SK-N-SH (cell line): ENCODE measurements around the gene INO80C. TPM values are rescaled to one million over a fixed set of nuclear protein-coding genes. Genes with fewer than 3 reads are reported as not detected.

Source experiments
- CTCF ChIA-PET: fragments of 300-600, 350-600 bp; formaldehyde crosslinking; extraction: SDS; loops from one replicate; lab custom pipeline; 2021; lab: Yijun Ruan, JAX
- POLR2A ChIA-PET: fragments of 350-600 bp; sonication (Branson Sonifier 250); formaldehyde crosslinking; extraction: SDS; loops from one replicate; lab custom pipeline; 2020; ENCODE audit warnings: antibody characterized with exemption, inconsistent platforms; lab: Yijun Ruan, JAX
- DNase-seq: peaks from one replicate; pipeline ENCODE4 v3.0.0; 2012
- H2AFZ ChIP-seq: fragments of 200-600 bp; sonication (generic); 2 replicates; pipeline ENCODE4 v1.8.1; 2016; ENCODE audit warnings: antibody characterized with exemption, mild to moderate bottlenecking, low read depth
- H3F3A ChIP-seq: fragments of 200-600 bp; sonication (generic); replicated peaks from 2 replicates; pipeline ENCODE3; 2016; ENCODE audit warnings: antibody characterized with exemption, mild to moderate bottlenecking; ENCODE audit not compliant: insufficient read depth
- H3K27ac ChIP-seq, 2 experiments: fragments of 200-500 bp in 1 of 2; fragments of 200-600 bp in 1 of 2; sonication (Bioruptor generic) in 1 of 2; sonication (generic), shearing (Covaris generic) in 1 of 2; 2 replicates each; pipeline versions ENCODE4 v1.5.1 to v1.6.1; 2014 to 2016; ENCODE audit warnings: low read depth in 2 of 2, inconsistent platforms in 1 of 2, low read length in 1 of 2, mild to moderate bottlenecking in 1 of 2, mixed read lengths in 1 of 2
- H3K27me3 ChIP-seq: fragments of 200-600 bp; sonication (generic), shearing (Covaris generic); 2 replicates; pipeline ENCODE4 v1.6.1; 2016; ENCODE audit warnings: mixed run types; ENCODE audit not compliant: insufficient read depth
- H3K36me3 ChIP-seq, 2 experiments: fragments of 200-500 bp in 1 of 2; fragments of 200-600 bp in 1 of 2; sonication (Bioruptor generic) in 1 of 2; sonication (generic) in 1 of 2; replicated peaks in 1 of 2; 2 replicates each; pipeline versions ENCODE3 to v1.5.1; 2014 to 2016; ENCODE audit warnings: low read length in 1 of 2, mild to moderate bottlenecking in 1 of 2; ENCODE audit not compliant: insufficient read depth in 2 of 2, control insufficient read depth in 1 of 2
- H3K4me1 ChIP-seq, 2 experiments: fragments of 200-500 bp in 1 of 2; fragments of 200-600 bp in 1 of 2; sonication (Bioruptor generic) in 1 of 2; sonication (generic), shearing (Covaris generic) in 1 of 2; 2 replicates each; pipeline versions ENCODE4 v1.5.1 to v1.6.1; 2014 to 2016; ENCODE audit warnings: low read depth in 1 of 2, low read length in 1 of 2, mixed run types in 1 of 2; ENCODE audit not compliant: insufficient read depth in 2 of 2, control insufficient read depth in 1 of 2
- H3K4me2 ChIP-seq: fragments of 200-600 bp; sonication (generic), shearing (Covaris generic); 2 replicates; pipeline ENCODE4 v1.6.1; 2017; ENCODE audit warnings: mixed run types
- H3K4me3 ChIP-seq, 2 experiments: fragments of 200-500 bp in 1 of 2; fragments of 200-600 bp in 1 of 2; sonication (Bioruptor generic) in 1 of 2; sonication (generic), shearing (Covaris generic) in 1 of 2; 2 replicates each; pipeline versions ENCODE4 v1.5.1 to v1.8.1; 2014 to 2016; ENCODE audit warnings: low read depth in 2 of 2, inconsistent platforms in 1 of 2, low read length in 1 of 2, mild to moderate bottlenecking in 1 of 2, mixed read lengths in 1 of 2, moderate library complexity in 1 of 2
- H3K79me2 ChIP-seq: fragments of 200-600 bp; sonication (generic); 2 replicates; pipeline ENCODE4 v1.8.1; 2017; ENCODE audit warnings: mild to moderate bottlenecking; ENCODE audit not compliant: insufficient read depth
- H3K9ac ChIP-seq: fragments of 200-600 bp; sonication (generic); 2 replicates; pipeline ENCODE4 v1.6.1; 2017; ENCODE audit warnings: mixed run types
- H3K9me2 ChIP-seq: fragments of 200-600 bp; sonication (generic); 2 replicates; pipeline ENCODE4 v1.6.1; 2017; ENCODE audit warnings: mixed run types
- H3K9me3 ChIP-seq: fragments of 200-600 bp; sonication (generic); 2 replicates; pipeline ENCODE4 v1.6.1; 2017; ENCODE audit warnings: mixed run types, mild to moderate bottlenecking, moderate library complexity
- H4K20me1 ChIP-seq: fragments of 200-600 bp; sonication (generic); 2 replicates; pipeline ENCODE4 v1.6.1; 2017; ENCODE audit warnings: mild to moderate bottlenecking, mixed run types; ENCODE audit not compliant: insufficient read depth
- CHD2 ChIP-seq: fragments of 150-350 bp; IDR thresholded peaks from 2 replicates; pipeline ENCODE4 v1.6.1; 2018; ENCODE audit warnings: low read length; ENCODE audit not compliant: partially characterized antibody
- EP300 ChIP-seq, 2 experiments: IDR thresholded peaks; 2 replicates each; pipeline versions ENCODE4 v1.4.0 to v1.6.1; 2012; ENCODE audit warnings: borderline replicate concordance in 1 of 2, low read depth in 1 of 2, low read length in 1 of 2
- FOSL2 ChIP-seq: IDR thresholded peaks from 2 replicates; pipeline ENCODE4 v1.4.0; 2012; ENCODE audit warnings: low read depth, mild to moderate bottlenecking, moderate library complexity, borderline replicate concordance
- FOXM1 ChIP-seq: IDR thresholded peaks from 2 replicates; pipeline ENCODE4 v1.4.0; 2012; ENCODE audit warnings: low read depth, mild to moderate bottlenecking
- JUND ChIP-seq: IDR thresholded peaks from 2 replicates; pipeline ENCODE4 v1.4.0; 2012
- MXI1 ChIP-seq: IDR thresholded peaks from 2 replicates; pipeline ENCODE4 v1.6.1; 2012; ENCODE audit warnings: mild to moderate bottlenecking, low read depth, low read length, improper control_type of control experiment
- NFIC ChIP-seq: IDR thresholded peaks from 2 replicates; pipeline ENCODE4 v1.4.0; 2012; ENCODE audit warnings: borderline replicate concordance
- POLR2AphosphoS5 ChIP-seq: IDR thresholded peaks from 2 replicates; pipeline ENCODE4 v1.6.1; 2012; ENCODE audit warnings: low read depth, low read length
- RCOR1 ChIP-seq: fragments of 150-350 bp; IDR thresholded peaks from 2 replicates; pipeline ENCODE4 v1.6.1; 2017; ENCODE audit warnings: antibody characterized with exemption, low read length
- SMC3 ChIP-seq: IDR thresholded peaks from 2 replicates; pipeline ENCODE4 v1.6.1; 2012; ENCODE audit warnings: low read depth, low read length, improper control_type of control experiment
- YY1 ChIP-seq: IDR thresholded peaks from 2 replicates; pipeline ENCODE4 v1.4.0; 2012; ENCODE audit warnings: low read depth, mild to moderate bottlenecking
- WGBS: methylation state at CpG from one replicate; pipeline ENCODE4 v1.1.6; 2017; ENCODE audit warnings: low lambda C conversion rate; 5-methylcytosine and 5-hydroxymethylcytosine counted together
- polyA plus RNA-seq, 3 experiments: library from polyadenylated mRNA; depleted of rRNA; stranded (reverse); fragments of >200 nt; gene quantifications; 2 replicates each; pipeline ENCODE4 v1.2.3, GENCODE V29; 2012
- TF ChIP-seq, protein P1 (sequence below): fragments of 200-600 bp; sonication (generic); IDR thresholded peaks from 2 replicates; pipeline ENCODE4 v1.6.1; 2017; ENCODE audit warnings: antibody characterized with exemption, mild to moderate bottlenecking, moderate library complexity
- TF ChIP-seq, protein P2 (sequence below): IDR thresholded peaks from 2 replicates; pipeline ENCODE4 v1.4.0; 2012; ENCODE audit warnings: low read depth, borderline replicate concordance
- TF ChIP-seq, protein P3 (sequence below): fragments of 150-350 bp; IDR thresholded peaks from 2 replicates; pipeline ENCODE4 v1.6.1; 2017; ENCODE audit warnings: antibody characterized with exemption, low read length, low read depth, borderline replicate concordance
- TF ChIP-seq, protein P4 (sequence below): fragments of 150-350 bp; IDR thresholded peaks from 2 replicates; pipeline ENCODE4 v1.6.1; 2016; ENCODE audit warnings: mild to moderate bottlenecking, low read depth, low read length
- TF ChIP-seq, protein P5 (sequence below): IDR thresholded peaks from 2 replicates; pipeline ENCODE4 v1.4.0; 2012; ENCODE audit warnings: low read depth, borderline replicate concordance

Gene INO80C
- polyA plus RNA-seq, 1 of the 3 experiments (the other 2 are of a cell fraction) = 17.0 TPM

GRCh38 chr18:35504996-35505395 lies 7.2 kb upstream of the INO80C start:
- Histone ChIP-seq H3K9ac (no peak overlapping the region), H3K79me2 (no peaks in the 10 kb centered on the region), H3K4me2 (no peak overlapping the region), H3K9me2 (no peaks in the 10 kb centered on the region), H3K9me3 (no peaks in the 10 kb centered on the region), H3F3A (no peaks in the 10 kb centered on the region), H2AFZ (no peak overlapping the region), H3K4me1 (no peaks in the 10 kb centered on the region; a peak in 1 of 4 replicates), H4K20me1 (no peaks in the 10 kb centered on the region), H3K27ac (no peak overlapping the region), H3K36me3 (no peaks in the 10 kb centered on the region), H3K4me3 (no peak overlapping the region), H3K27me3 (no peaks in the 10 kb centered on the region)
- TF ChIP-seq, protein P1, sequence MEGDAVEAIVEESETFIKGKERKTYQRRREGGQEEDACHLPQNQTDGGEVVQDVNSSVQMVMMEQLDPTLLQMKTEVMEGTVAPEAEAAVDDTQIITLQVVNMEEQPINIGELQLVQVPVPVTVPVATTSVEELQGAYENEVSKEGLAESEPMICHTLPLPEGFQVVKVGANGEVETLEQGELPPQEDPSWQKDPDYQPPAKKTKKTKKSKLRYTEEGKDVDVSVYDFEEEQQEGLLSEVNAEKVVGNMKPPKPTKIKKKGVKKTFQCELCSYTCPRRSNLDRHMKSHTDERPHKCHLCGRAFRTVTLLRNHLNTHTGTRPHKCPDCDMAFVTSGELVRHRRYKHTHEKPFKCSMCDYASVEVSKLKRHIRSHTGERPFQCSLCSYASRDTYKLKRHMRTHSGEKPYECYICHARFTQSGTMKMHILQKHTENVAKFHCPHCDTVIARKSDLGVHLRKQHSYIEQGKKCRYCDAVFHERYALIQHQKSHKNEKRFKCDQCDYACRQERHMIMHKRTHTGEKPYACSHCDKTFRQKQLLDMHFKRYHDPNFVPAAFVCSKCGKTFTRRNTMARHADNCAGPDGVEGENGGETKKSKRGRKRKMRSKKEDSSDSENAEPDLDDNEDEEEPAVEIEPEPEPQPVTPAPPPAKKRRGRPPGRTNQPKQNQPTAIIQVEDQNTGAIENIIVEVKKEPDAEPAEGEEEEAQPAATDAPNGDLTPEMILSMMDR = no peak
- TF ChIP-seq CHD2 (no peak), FOSL2 (no peak), YY1 (no peak), JUND (no peak), FOXM1 (no peak), RCOR1 (no peak), MXI1 (no peak), NFIC (no peak), EP300 (IDR thresholded peaks at IDR 0.05; ENCODE audit: borderline replicate concordance in 1 of 2, low read depth in 1 of 2, low read length in 1 of 2) (no peak), POLR2AphosphoS5 (no peak), SMC3 (no peak)
- TF ChIP-seq, protein P2, sequence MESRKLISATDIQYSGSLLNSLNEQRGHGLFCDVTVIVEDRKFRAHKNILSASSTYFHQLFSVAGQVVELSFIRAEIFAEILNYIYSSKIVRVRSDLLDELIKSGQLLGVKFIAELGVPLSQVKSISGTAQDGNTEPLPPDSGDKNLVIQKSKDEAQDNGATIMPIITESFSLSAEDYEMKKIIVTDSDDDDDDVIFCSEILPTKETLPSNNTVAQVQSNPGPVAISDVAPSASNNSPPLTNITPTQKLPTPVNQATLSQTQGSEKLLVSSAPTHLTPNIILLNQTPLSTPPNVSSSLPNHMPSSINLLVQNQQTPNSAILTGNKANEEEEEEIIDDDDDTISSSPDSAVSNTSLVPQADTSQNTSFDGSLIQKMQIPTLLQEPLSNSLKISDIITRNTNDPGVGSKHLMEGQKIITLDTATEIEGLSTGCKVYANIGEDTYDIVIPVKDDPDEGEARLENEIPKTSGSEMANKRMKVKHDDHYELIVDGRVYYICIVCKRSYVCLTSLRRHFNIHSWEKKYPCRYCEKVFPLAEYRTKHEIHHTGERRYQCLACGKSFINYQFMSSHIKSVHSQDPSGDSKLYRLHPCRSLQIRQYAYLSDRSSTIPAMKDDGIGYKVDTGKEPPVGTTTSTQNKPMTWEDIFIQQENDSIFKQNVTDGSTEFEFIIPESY = no peak
- TF ChIP-seq, protein P3, sequence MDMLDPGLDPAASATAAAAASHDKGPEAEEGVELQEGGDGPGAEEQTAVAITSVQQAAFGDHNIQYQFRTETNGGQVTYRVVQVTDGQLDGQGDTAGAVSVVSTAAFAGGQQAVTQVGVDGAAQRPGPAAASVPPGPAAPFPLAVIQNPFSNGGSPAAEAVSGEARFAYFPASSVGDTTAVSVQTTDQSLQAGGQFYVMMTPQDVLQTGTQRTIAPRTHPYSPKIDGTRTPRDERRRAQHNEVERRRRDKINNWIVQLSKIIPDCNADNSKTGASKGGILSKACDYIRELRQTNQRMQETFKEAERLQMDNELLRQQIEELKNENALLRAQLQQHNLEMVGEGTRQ = no peak
- TF ChIP-seq, protein P4, sequence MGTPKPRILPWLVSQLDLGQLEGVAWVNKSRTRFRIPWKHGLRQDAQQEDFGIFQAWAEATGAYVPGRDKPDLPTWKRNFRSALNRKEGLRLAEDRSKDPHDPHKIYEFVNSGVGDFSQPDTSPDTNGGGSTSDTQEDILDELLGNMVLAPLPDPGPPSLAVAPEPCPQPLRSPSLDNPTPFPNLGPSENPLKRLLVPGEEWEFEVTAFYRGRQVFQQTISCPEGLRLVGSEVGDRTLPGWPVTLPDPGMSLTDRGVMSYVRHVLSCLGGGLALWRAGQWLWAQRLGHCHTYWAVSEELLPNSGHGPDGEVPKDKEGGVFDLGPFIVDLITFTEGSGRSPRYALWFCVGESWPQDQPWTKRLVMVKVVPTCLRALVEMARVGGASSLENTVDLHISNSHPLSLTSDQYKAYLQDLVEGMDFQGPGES = no peak
- TF ChIP-seq, protein P5, sequence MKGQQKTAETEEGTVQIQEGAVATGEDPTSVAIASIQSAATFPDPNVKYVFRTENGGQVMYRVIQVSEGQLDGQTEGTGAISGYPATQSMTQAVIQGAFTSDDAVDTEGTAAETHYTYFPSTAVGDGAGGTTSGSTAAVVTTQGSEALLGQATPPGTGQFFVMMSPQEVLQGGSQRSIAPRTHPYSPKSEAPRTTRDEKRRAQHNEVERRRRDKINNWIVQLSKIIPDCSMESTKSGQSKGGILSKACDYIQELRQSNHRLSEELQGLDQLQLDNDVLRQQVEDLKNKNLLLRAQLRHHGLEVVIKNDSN = no peak
- ChIA-PET CTCF (no interaction called here), POLR2A (no interaction called here)
- DNase-seq = no peak
- 58% methylated on average over 3 of the region's 4 CpGs for WGBS
